Measurements from ENCODE around the gene BLTP3B. TPM values are rescaled to one million over a fixed set of nuclear protein-coding genes. Genes with fewer than 3 reads are reported as not detected.
A peak's percentile ranks its signal among the peaks of the same experiment; 100 is the strongest.

BLTP3B gene
- total and polyA plus RNA-seq, 2 of the 13 experiments (the other 11 are each of a cell fraction or from before 2014, with no cell fraction given) = 15.6 to 24.4 TPM

- Histone ChIP-seq H3K79me2 (ENCODE audit: insufficient read depth, low read length) (no peaks in the 10 kb centered on the region), H3K9me3 (ENCODE audit: low read length) (no peaks in the 10 kb centered on the region), H3K4me1 (ENCODE audit: insufficient read depth, low read length) (peaks cover 17% of the 10 kb centered on the region), H3K4me2 (ENCODE audit: low read depth, low read length) (no peak overlapping the region), H3K9ac (ENCODE audit: insufficient read depth, low read depth, low read length) (no peak overlapping the region), H4K20me1 (ENCODE audit: insufficient read depth, low read length) (no peaks in the 10 kb centered on the region), H3K27me3 (ENCODE audit: control insufficient read depth in 1 of 2, insufficient read depth in 2 of 2, low read length in 2 of 2) (no peaks in the 10 kb centered on the region), H2AFZ (ENCODE audit: low read length) (no peak overlapping the region), H3K4me3 (replicated peaks in 1 of 3; ENCODE audit: insufficient read depth in 1 of 3, low read depth in 2 of 3, low read length in 3 of 3) (no peak overlapping the region), H3K27ac (ENCODE audit: extremely low read length, insufficient read depth, low read length) (no peak overlapping the region), H3K36me3 (replicated peaks in 1 of 2; ENCODE audit: control insufficient read depth in 1 of 2, insufficient read depth in 2 of 2, low read length in 2 of 2) (peaks cover 4 to 9% of the 10 kb centered on the region in 2 experiments; a peak in 4 of 5 replicates)
- DNase-seq (ENCODE audit: low spot score) = no peak
- in situ Hi-C loops (cut with HindIII; ENCODE audit: extremely low pct_ligation_motif_present, low pct_unique_long_range_greater_than_20kb) (no loop called here), intact Hi-C loops (cut with micrococcal nuclease; ENCODE audit: unreplicated experiment) (no loop called here)
- FAIRE-seq = no peak
- WGBS (ENCODE audit: low lambda C conversion rate) = 96% methylated on average over 9 of the region's 9 CpGs
- ChIA-PET CTCF (ENCODE audit: low intra/inter-chr PET ratio, low total read pairs) (no interaction called here), POLR2A (no interaction called here)
- BruUV-seq (replicated peaks) = no TSS peak
- TF ChIP-seq NFKBIZ (CRISPR knock-in tag; IDR thresholded peaks at IDR 0.05) (no peak), CEBPB (IDR thresholded peaks at IDR 0.05; ENCODE audit: borderline replicate concordance, low read depth, low read length) (peak; percentile 70), ZNF704 (CRISPR knock-in tag; IDR thresholded peaks at IDR 0.05; ENCODE audit: borderline replicate concordance) (no peak)
- ATAC-seq = no peak
Observed at GRCh38 chr12:100169345-100169744, 26.7 kb upstream of the BLTP3B start.

GRCh38 chr12:100168562-100168961 lies 25.9 kb upstream of the BLTP3B start:
- no peak overlapping the region for H3K27ac ChIP-seq (ENCODE audit: extremely low read length, insufficient read depth, low read length)
- peaks cover 4 to 9% of the 10 kb centered on the region in 2 experiments; a peak in 4 of 5 replicates for H3K36me3 ChIP-seq (replicated peaks in 1 of 2; ENCODE audit: control insufficient read depth in 1 of 2, insufficient read depth in 2 of 2, low read length in 2 of 2)
- H3K4me3 ChIP-seq (replicated peaks in 1 of 3; ENCODE audit: insufficient read depth in 1 of 3, low read depth in 2 of 3, low read length in 3 of 3) = no peak overlapping the region
- FAIRE-seq (no peak), DNase-seq (ENCODE audit: low spot score) (no peak), ATAC-seq (no peak)
- H3K9ac ChIP-seq (ENCODE audit: insufficient read depth, low read depth, low read length) = no peak overlapping the region
- WGBS (ENCODE audit: low lambda C conversion rate) = 100% methylated on average over 4 of the region's 4 CpGs
- no TSS peak for BruUV-seq (replicated peaks)
- TF ChIP-seq ZSCAN5A (CRISPR knock-in tag; IDR thresholded peaks at IDR 0.05; ENCODE audit: borderline replicate concordance) (no peak), ZNF282 (IDR thresholded peaks at IDR 0.05; ENCODE audit: partially characterized antibody) (no peak), SOX5 (CRISPR knock-in tag; IDR thresholded peaks at IDR 0.05; ENCODE audit: borderline replicate concordance) (no peak), HOXD1 (CRISPR knock-in tag; IDR thresholded peaks at IDR 0.05) (no peak), POLR2G (IDR thresholded peaks at IDR 0.05; ENCODE audit: low read depth, low read length) (no peak), ZFYVE20 (CRISPR knock-in tag; IDR thresholded peaks at IDR 0.05; ENCODE audit: borderline replicate concordance, low read depth) (no peak), NKX3-1 (CRISPR knock-in tag; IDR thresholded peaks at IDR 0.05) (no peak), ZNF766 (CRISPR knock-in tag; IDR thresholded peaks at IDR 0.05; ENCODE audit: borderline replicate concordance) (no peak), ZNF713 (CRISPR knock-in tag; IDR thresholded peaks at IDR 0.05) (no peak)
- ChIA-PET POLR2A (no interaction called here), CTCF (ENCODE audit: low intra/inter-chr PET ratio, low total read pairs) (no interaction called here)
- peaks cover 17% of the 10 kb centered on the region for H3K4me1 ChIP-seq (ENCODE audit: insufficient read depth, low read length)
- no peaks in the 10 kb centered on the region for H3K27me3 ChIP-seq (ENCODE audit: control insufficient read depth in 1 of 2, insufficient read depth in 2 of 2, low read length in 2 of 2)
- no peak overlapping the region for H2AFZ ChIP-seq (ENCODE audit: low read length)
- H4K20me1 ChIP-seq (ENCODE audit: insufficient read depth, low read length) = no peaks in the 10 kb centered on the region
- no peak overlapping the region for H3K4me2 ChIP-seq (ENCODE audit: low read depth, low read length)
- in situ Hi-C loops (cut with HindIII; ENCODE audit: extremely low pct_ligation_motif_present, low pct_unique_long_range_greater_than_20kb) (no loop called here), intact Hi-C loops (cut with micrococcal nuclease; ENCODE audit: unreplicated experiment) (no loop called here)
- no peaks in the 10 kb centered on the region for H3K79me2 ChIP-seq (ENCODE audit: insufficient read depth, low read length)
- H3K9me3 ChIP-seq (ENCODE audit: low read length) = no peaks in the 10 kb centered on the region

All from HepG2 (cell line).